IPS-18a (cell line): ENCODE measurements around the gene JCAD.
"Not testable (repeated sequence)": the region's sequence is repeated elsewhere in the genome, so short reads cannot be mapped to it uniquely, and the experiment has no call there.

Experiments
- H3K27ac ChIP-seq: one replicate; pipeline ENCODE4 v1.5.1; 2013; ENCODE audit warnings: low read length
- H3K27me3 ChIP-seq: one replicate; pipeline ENCODE4 v1.6.1; 2013; ENCODE audit warnings: mild to moderate bottlenecking, low read length; ENCODE audit not compliant: control insufficient read depth, insufficient read depth
- H3K36me3 ChIP-seq: one replicate; pipeline ENCODE4 v1.6.1; 2013; ENCODE audit warnings: low read depth, low read length; ENCODE audit not compliant: control insufficient read depth
- H3K4me1 ChIP-seq: one replicate; pipeline ENCODE4 v1.6.1; 2013; ENCODE audit warnings: low read depth, low read length; ENCODE audit not compliant: control insufficient read depth
- H3K4me3 ChIP-seq: one replicate; pipeline ENCODE4 v1.5.1; 2013; ENCODE audit warnings: low read length
- H3K9ac ChIP-seq: one replicate; pipeline ENCODE4 v1.6.1; 2013; ENCODE audit warnings: mild to moderate bottlenecking, low read length, moderate library complexity
- H3K9me3 ChIP-seq: one replicate; pipeline ENCODE4 v1.6.1; 2013; ENCODE audit warnings: low read depth, low read length; ENCODE audit not compliant: control insufficient read depth

The JCAD gene

GRCh38 chr10:29994811-29995210, 64.6 kb downstream of the JCAD start:
- Histone ChIP-seq H3K4me1 (no peaks in the 10 kb centered on the region), H3K9ac (no peak overlapping the region), H3K4me3 (no peak overlapping the region), H3K27me3 (no peaks in the 10 kb centered on the region), H3K36me3 (no peaks in the 10 kb centered on the region), H3K9me3 (no peaks in the 10 kb centered on the region), H3K27ac (no peak overlapping the region)

DNA sequence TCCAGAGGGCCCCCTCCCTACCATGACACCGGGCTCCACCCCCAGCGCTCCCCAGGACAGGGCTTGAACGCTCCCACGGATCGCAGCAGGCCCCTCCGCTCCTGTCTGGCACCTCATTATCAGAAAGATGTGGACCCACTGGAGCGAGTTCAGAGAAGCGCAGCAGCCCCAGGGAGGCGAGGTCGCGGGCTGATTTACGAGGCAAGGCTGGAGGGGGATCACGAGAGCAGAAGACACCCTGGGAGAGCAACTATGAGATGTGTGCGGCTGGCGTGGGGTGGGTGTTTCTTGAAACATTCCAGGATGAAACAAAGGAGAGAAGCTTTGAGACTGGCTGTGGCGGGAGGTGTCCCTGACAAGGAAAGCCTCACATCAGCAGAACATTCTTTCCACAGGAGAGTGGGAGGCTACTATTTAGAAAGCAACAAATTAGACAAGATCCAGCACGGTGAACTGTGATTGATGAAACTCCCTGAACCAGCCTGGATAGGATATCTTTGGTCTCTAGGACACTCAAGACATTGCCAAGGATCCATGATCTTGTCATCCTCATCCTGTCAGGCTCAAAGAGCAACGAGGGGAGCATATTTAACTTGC, 66.0 kb downstream of the JCAD start:
- no peak overlapping the region for H3K27ac ChIP-seq
- no peak overlapping the region for H3K9ac ChIP-seq
- H3K9me3 ChIP-seq = no peaks in the 10 kb centered on the region
- no peaks in the 10 kb centered on the region for H3K36me3 ChIP-seq
- no peaks in the 10 kb centered on the region for H3K27me3 ChIP-seq
- H3K4me1 ChIP-seq = no peaks in the 10 kb centered on the region
- no peak overlapping the region for H3K4me3 ChIP-seq

DNA sequence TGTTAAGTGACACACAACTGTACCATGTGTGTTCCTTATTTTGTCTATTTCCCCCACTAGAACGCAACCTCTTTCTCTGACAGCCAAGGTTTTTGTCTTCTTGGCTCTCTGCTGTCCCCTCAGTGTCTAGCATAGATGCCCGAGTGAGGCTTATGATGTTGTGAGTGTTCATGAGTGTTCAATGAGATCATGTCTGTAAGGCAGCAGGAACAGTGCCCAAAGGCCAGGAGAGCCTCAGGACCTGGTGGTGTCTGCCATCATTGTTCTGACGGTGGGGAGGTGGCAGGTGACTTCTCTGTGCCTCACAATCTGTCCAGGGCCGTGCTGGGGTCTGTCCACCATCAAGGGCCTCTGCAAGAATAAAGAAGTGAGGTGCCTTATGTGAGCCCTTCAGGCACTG, 66.5 kb downstream of the JCAD start:
- Histone ChIP-seq H3K4me1 (no peaks in the 10 kb centered on the region), H3K4me3 (no peak overlapping the region), H3K27ac (no peak overlapping the region), H3K9me3 (no peaks in the 10 kb centered on the region), H3K27me3 (no peaks in the 10 kb centered on the region), H3K36me3 (no peaks in the 10 kb centered on the region), H3K9ac (no peak overlapping the region)

- H3K9me3 ChIP-seq = no peaks in the 10 kb centered on the region
- no peak overlapping the region for H3K27ac ChIP-seq
- no peak overlapping the region for H3K4me3 ChIP-seq
- H3K4me1 ChIP-seq = no peaks in the 10 kb centered on the region
- no peak overlapping the region for H3K9ac ChIP-seq
- H3K27me3 ChIP-seq = no peaks in the 10 kb centered on the region
- no peaks in the 10 kb centered on the region for H3K36me3 ChIP-seq
Measured at GRCh38 chr10:29991382-29991781, 68.0 kb downstream of the JCAD start.

DNA sequence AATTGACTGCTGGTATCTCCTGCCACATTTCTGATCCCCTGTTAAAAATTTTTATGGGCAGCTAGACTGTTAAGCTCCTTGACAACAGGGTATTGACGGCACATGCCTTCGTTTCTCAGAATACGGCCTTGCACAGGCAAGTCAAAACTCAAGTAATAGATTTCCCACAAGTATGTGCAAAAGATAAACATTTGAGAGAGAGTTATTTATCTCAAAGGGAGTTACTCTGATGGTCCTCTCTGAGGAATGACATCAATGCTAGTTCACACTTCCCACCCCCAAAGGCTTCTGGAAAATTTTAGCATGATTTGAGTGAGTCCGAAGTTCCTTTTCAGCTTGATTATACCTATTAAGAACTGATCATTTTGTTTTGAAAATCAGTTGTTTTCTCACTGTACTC, 71.9 kb downstream of the JCAD start:
- Histone ChIP-seq H3K9ac (no peak overlapping the region), H3K4me1 (no peaks in the 10 kb centered on the region), H3K36me3 (no peaks in the 10 kb centered on the region), H3K27me3 (no peaks in the 10 kb centered on the region), H3K9me3 (no peaks in the 10 kb centered on the region), H3K4me3 (no peak overlapping the region), H3K27ac (no peak overlapping the region)

DNA sequence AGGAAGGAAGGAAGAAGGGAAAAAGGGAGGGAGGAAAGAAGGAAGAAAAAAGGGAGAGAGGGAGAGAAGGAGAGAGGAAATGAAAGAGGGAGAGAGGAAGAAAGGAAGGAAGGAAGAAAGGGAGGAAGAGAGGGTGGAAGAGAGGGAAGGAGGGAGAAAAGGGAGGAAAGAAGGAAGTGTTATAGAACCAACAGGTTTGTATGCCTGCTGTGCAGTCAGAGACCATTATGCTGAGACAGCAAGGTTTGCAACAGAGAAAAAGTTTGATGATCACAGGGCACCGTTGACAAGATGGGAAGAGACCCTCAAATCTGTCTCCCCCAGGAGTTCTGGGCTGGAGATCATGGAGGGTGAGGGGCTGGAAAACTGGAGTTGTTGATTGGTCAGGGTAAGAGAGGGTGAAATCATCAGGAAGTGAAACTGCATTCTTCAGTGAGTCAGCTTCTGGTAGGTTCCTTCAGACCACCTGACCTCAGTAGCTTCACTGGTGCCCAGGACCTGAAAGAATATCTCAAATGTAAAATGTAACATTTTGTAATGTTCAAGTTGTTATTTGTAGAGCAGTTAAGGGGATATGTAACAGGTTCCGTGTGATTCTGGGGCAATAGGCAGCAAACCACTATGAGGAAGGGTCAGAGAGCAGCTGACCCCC, 76.3 kb downstream of the JCAD start:
- H3K27me3 ChIP-seq = no peaks in the 10 kb centered on the region
- H3K4me1 ChIP-seq = no peaks in the 10 kb centered on the region
- H3K9ac ChIP-seq = no peak overlapping the region
- no peaks in the 10 kb centered on the region for H3K36me3 ChIP-seq
- H3K4me3 ChIP-seq = no peak overlapping the region
- H3K9me3 ChIP-seq = no peaks in the 10 kb centered on the region
- H3K27ac ChIP-seq = no peak overlapping the region

DNA sequence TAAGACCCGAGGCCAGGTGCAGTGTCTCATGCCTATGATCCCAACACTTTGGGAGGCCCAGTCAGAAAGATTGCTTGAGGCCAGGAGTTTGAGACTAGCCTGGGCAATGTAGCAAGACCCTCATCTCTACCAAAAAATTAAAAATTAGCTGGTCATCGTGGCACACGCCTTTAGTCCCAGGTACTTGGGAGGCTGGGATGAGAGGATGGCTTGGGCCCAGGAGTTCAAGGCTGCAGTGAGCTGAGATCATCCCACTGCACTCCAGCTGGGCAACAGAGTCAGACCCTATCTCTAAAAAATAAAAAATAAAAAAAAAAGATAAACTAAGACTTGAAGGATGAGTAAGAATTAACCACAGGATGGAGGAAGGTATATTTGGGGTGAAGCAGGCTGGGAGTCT, 77.9 kb downstream of the JCAD start:
- no peak overlapping the region for H3K27ac ChIP-seq
- no peaks in the 10 kb centered on the region for H3K9me3 ChIP-seq

DNA sequence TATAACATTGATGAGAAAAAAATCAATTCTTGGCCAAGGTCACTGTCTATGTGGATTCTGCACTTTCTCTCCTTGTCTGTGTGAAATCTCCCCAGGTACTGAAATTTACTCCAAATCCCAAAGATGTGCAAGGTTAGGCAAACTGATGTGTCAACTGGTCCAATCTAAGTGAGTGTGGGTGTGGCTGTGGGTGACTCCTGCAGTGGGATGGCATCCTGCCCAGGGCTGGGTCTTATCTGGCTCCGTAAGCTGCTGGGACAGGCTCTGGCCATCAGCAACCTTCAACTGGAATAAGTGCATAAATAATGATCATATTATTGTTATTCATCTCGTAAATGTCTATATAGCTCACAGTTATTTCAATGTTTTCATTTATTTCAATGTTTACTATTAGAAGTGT, 79.3 kb downstream of the JCAD start:
- Histone ChIP-seq H3K4me1 (no peaks in the 10 kb centered on the region), H3K9ac (no peak overlapping the region), H3K9me3 (no peaks in the 10 kb centered on the region), H3K36me3 (no peaks in the 10 kb centered on the region), H3K27ac (no peak overlapping the region), H3K4me3 (no peak overlapping the region), H3K27me3 (no peaks in the 10 kb centered on the region)

More for the DNA sequence above, 77.9 kb downstream of the JCAD start:
- Histone ChIP-seq H3K4me3 (no peak overlapping the region), H3K9ac (no peak overlapping the region), H3K36me3 (no peaks in the 10 kb centered on the region), H3K4me1 (no peaks in the 10 kb centered on the region), H3K27me3 (no peaks in the 10 kb centered on the region)

DNA sequence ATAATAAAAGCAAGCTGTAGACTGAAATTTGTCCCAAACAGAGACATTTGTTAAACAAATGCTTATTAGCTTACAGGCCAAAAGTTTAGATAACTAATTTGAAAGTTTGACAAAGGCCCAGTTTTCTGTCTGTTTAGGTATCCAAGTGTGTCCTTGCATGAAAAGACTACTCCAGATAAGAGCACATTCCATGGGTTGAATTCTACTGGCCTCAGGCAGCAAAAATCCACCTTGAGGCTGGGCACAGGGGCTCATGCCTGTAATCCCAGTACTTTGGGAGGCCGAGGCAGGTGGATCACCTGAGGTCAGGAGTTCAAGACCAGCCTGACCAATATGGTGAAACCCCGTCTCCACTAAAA, 80.0 kb downstream of the JCAD start:
- H3K4me3 ChIP-seq, H3K27ac ChIP-seq: not testable (repeated sequence)

DNA sequence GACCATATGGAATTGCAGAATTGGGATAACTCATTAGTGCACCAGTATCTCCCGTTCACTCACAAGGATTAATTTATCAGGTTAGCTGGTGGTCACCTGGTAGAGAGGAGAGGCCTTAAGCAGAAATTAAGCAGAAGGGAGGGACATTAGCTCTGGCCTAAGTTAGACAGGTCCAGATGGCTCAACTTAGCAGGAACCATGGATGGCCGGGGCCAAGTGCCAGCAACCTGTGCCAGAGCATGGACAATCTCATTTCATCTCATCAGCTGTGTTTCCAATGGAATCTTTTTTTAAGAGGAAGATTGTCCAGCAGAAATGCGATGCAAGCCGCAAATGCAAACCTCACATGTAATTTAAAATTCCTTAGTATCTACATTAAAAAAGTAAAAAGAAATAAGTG, 82.2 kb downstream of the JCAD start:
- Histone ChIP-seq H3K36me3 (no peaks in the 10 kb centered on the region), H3K9ac (no peak overlapping the region), H3K27ac (no peak overlapping the region), H3K4me1 (no peaks in the 10 kb centered on the region), H3K27me3 (no peaks in the 10 kb centered on the region), H3K9me3 (no peaks in the 10 kb centered on the region), H3K4me3 (no peak overlapping the region)

More for the DNA sequence above, 80.0 kb downstream of the JCAD start:
- not testable (repeated sequence) for H3K9me3 ChIP-seq, H3K9ac ChIP-seq, H3K36me3 ChIP-seq, H3K4me1 ChIP-seq, H3K27me3 ChIP-seq

DNA sequence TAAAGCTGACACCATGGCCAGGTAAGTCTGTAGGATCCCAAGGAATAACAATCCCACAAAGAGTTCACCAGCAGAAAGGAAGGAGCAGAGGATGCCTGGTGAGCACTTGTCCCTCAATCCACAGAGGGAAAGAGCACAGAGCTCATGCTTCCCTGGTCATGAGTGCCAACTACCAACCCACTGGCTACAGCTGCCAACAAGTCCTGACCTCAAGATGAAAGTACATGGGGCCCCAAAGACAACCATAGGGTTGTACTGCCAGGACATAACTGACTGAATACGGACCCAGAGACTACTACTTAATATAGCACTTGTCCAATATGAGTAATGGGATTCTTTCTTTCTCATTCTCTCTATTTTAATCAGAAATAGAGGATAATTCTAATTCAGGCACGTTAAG, 83.3 kb downstream of the JCAD start:
- Histone ChIP-seq H3K9ac (no peak overlapping the region), H3K4me3 (no peak overlapping the region), H3K27me3 (no peaks in the 10 kb centered on the region), H3K36me3 (no peaks in the 10 kb centered on the region), H3K9me3 (no peaks in the 10 kb centered on the region), H3K4me1 (no peaks in the 10 kb centered on the region), H3K27ac (no peak overlapping the region)

GRCh38 chr10:29974773-29975172, 84.6 kb downstream of the JCAD start:
- H3K4me1 ChIP-seq = no peaks in the 10 kb centered on the region
- no peak overlapping the region for H3K27ac ChIP-seq
- no peaks in the 10 kb centered on the region for H3K27me3 ChIP-seq
- no peaks in the 10 kb centered on the region for H3K9me3 ChIP-seq
- H3K36me3 ChIP-seq = no peaks in the 10 kb centered on the region
- H3K9ac ChIP-seq = no peak overlapping the region
- no peak overlapping the region for H3K4me3 ChIP-seq
